Tibial nerve (tissue), 3 donors: ENCODE results near the gene FAM53C.

Experiments
- POLR2A ChIP-seq, 2 donors: fragments of 450-650 bp; IDR thresholded peaks; one replicate each; pipeline ENCODE4 v1.6.1; 2017; ENCODE audit warnings: antibody characterized with exemption in 2 of 2, mild to moderate bottlenecking in 2 of 2, moderate library complexity in 2 of 2
- TF ChIP-seq, protein P1 (sequence below), 5 experiments: fragments of 200-600 bp in 3 of 5; fragments of 450-650 bp in 2 of 5; sonication (generic) in 3 of 5; IDR thresholded peaks; one replicate each; pipeline ENCODE4 v1.5.1; 2016 to 2019; ENCODE audit warnings: antibody characterized with exemption in 5 of 5, mild to moderate bottlenecking in 3 of 5, moderate library complexity in 2 of 5

DNA sequence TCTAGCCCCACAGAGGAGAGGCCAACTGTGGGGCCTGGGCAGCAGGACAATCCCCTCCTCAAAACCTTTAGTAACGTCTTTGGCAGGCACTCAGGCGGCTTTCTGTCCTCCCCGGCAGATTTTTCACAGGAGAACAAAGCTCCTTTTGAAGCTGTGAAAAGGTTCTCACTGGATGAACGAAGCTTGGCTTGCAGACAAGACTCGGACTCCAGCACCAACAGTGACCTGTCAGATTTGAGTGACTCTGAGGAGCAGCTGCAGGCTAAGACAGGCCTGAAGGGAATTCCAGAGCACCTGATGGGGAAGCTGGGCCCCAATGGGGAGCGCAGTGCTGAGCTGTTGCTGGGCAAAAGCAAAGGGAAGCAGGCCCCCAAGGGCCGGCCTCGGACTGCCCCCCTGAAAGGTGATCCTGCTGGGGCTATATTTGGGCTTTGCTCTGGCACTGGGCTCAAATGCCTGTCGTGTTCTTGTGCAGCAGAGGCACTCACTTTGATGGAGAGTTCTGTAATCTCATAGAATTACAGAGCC, 53.9 kb downstream of the FAM53C start:
- TF ChIP-seq, protein P1, sequence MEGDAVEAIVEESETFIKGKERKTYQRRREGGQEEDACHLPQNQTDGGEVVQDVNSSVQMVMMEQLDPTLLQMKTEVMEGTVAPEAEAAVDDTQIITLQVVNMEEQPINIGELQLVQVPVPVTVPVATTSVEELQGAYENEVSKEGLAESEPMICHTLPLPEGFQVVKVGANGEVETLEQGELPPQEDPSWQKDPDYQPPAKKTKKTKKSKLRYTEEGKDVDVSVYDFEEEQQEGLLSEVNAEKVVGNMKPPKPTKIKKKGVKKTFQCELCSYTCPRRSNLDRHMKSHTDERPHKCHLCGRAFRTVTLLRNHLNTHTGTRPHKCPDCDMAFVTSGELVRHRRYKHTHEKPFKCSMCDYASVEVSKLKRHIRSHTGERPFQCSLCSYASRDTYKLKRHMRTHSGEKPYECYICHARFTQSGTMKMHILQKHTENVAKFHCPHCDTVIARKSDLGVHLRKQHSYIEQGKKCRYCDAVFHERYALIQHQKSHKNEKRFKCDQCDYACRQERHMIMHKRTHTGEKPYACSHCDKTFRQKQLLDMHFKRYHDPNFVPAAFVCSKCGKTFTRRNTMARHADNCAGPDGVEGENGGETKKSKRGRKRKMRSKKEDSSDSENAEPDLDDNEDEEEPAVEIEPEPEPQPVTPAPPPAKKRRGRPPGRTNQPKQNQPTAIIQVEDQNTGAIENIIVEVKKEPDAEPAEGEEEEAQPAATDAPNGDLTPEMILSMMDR (IDR thresholded peaks at IDR 0.05): no peak
- no peak for TF ChIP-seq POLR2A (IDR thresholded peaks at IDR 0.05)
